Panc1 (cell line): Measurements from ENCODE around the gene SKIC3. TPM values are rescaled to one million over a fixed set of nuclear protein-coding genes. Genes with fewer than 3 reads are reported as not detected.

Source experiments
- ATAC-seq: fragments of 200-7000 bp; cut with Tn5 transposase; 2 replicates; pipeline ENCODE4 v1.9.1; 2020; ENCODE audit warnings: mild to moderate bottlenecking, moderate library complexity
- BruUV-seq: library from RNA; stranded (reverse); fragments of 400-500 nt; replicated peaks from 2 replicates; lab custom pipeline; 2021; lab: Mats Ljungman, UMichigan
- CTCF ChIA-PET: fragments of 300-600 bp; sonication (Branson Sonifier 250); formaldehyde crosslinking; loops from one replicate; lab custom pipeline; 2022; ENCODE audit warnings: antibody characterized with exemption; lab: Charles Lee
- POLR2A ChIA-PET: fragments of 300-600 bp; sonication (Branson Sonifier 250); formaldehyde crosslinking; loops from one replicate; lab custom pipeline; 2022; ENCODE audit warnings: antibody characterized with exemption; lab: Charles Lee
- DNase-seq: peaks from one replicate; pipeline ENCODE4 v3.0.0-alpha.2; 2010; ENCODE audit warnings: low read depth, low spot score
- H3K27ac ChIP-seq: 2 replicates; pipeline ENCODE4 v1.5.1; 2011; ENCODE audit warnings: mild to moderate bottlenecking, low read length, inconsistent platforms
- H3K27me3 ChIP-seq: fragments of 200-500 bp; sonication (Bioruptor generic); 2 replicates; pipeline ENCODE4 v1.6.0; 2014; ENCODE audit warnings: low read length, inconsistent platforms; ENCODE audit not compliant: control insufficient read depth, insufficient read depth
- H3K36me3 ChIP-seq: fragments of 200-500 bp; sonication (Bioruptor generic); 2 replicates; pipeline ENCODE4 v1.5.1; 2014; ENCODE audit warnings: inconsistent platforms, mild to moderate bottlenecking, low read length, moderate library complexity; ENCODE audit not compliant: control insufficient read depth, insufficient read depth
- H3K4me1 ChIP-seq: 2 replicates; pipeline ENCODE4 v1.5.1; 2011; ENCODE audit warnings: inconsistent platforms, mild to moderate bottlenecking, low read length, moderate library complexity; ENCODE audit not compliant: control insufficient read depth, insufficient read depth
- H3K4me3 ChIP-seq, 2 experiments: 2 replicates each; pipeline ENCODE4 v1.5.1; 2011 to 2012; ENCODE audit warnings: low read depth in 2 of 2, low read length in 2 of 2, mild to moderate bottlenecking in 2 of 2, inconsistent platforms in 1 of 2, moderate library complexity in 1 of 2
- H3K9me3 ChIP-seq: fragments of 200-500 bp; sonication (Bioruptor generic); 2 replicates; pipeline ENCODE4 v1.5.1; 2014; ENCODE audit warnings: low read depth, mild to moderate bottlenecking, inconsistent platforms, low read length, moderate library complexity; ENCODE audit not compliant: control insufficient read depth, insufficient read depth
- CTCF ChIP-seq: fragments of 450-650 bp; IDR thresholded peaks from 2 replicates; pipeline ENCODE4 v1.5.1; 2017; ENCODE audit warnings: mild to moderate bottlenecking
- POLR2AphosphoS5 ChIP-seq: IDR thresholded peaks from 2 replicates; pipeline ENCODE4 v1.6.1; 2012; ENCODE audit warnings: mild to moderate bottlenecking, low read depth, low read length, moderate library complexity
- REST ChIP-seq, 2 experiments: IDR thresholded peaks; 2 replicates each; pipeline ENCODE4 v1.6.1; 2011 to 2012; ENCODE audit warnings: low read depth in 2 of 2, control low read depth in 1 of 2, low read length in 1 of 2, mild to moderate bottlenecking in 1 of 2, moderate library complexity in 1 of 2; ENCODE audit not compliant: insufficient read depth in 1 of 2
- SIN3A ChIP-seq: IDR thresholded peaks from 2 replicates; pipeline ENCODE4 v1.6.1; 2012; ENCODE audit warnings: low read depth, mild to moderate bottlenecking, low read length, moderate library complexity, borderline replicate concordance; ENCODE audit not compliant: insufficient read depth
- TCF7L2 ChIP-seq: IDR thresholded peaks from 2 replicates; pipeline ENCODE4 v1.6.1; 2011; ENCODE audit warnings: mild to moderate bottlenecking, low read depth, low read length, inconsistent platforms
- in situ Hi-C: cut with HindIII; loops from 2 replicates; pipeline ENCODE4 v1.10.0; 2016; ENCODE audit warnings: low sequenced_read_pairs, low pct_unique_long_range_greater_than_20kb
- intact Hi-C: fragments of 100-400 bp; cut with micrococcal nuclease; formaldehyde crosslinking; loops from one replicate; pipeline ENCODE4 v1.10.0; 2022; ENCODE audit not compliant: unreplicated experiment
- total RNA-seq: library from RNA; stranded (reverse); gene quantifications from one replicate; pipeline ENCODE4 v1.2.1, GENCODE V29; 2021; ENCODE audit not compliant: unreplicated experiment

SKIC3 gene
- total RNA-seq, 1 experiment from 2014 or later: 69.1 TPM

GRCh38 chr5:95591490-95591901 lies 36.7 kb upstream of the SKIC3 start:
- peak; percentile 65 for TF ChIP-seq TCF7L2
- peak; percentile 54; the same call in 1 of the 2 replicates for TF ChIP-seq POLR2AphosphoS5
- TF ChIP-seq SIN3A: no peak
- no TSS peak for BruUV-seq
- peak; percentile 96 for ATAC-seq
- in situ Hi-C loops: no loop called here
- peak; percentile 75 for DNase-seq
- no peaks in the 10 kb centered on the region for H3K27me3 ChIP-seq
- ChIA-PET POLR2A (no interaction called here), CTCF (no interaction called here)
- no peaks in the 10 kb centered on the region for H3K36me3 ChIP-seq
- H3K4me1 ChIP-seq: peaks cover 13% of the 10 kb centered on the region
- H3K27ac ChIP-seq: peak overlapping the region; percentile 81
- H3K4me3 ChIP-seq: no peak overlapping the region
- intact Hi-C loops: no loop called here
- no peaks in the 10 kb centered on the region for H3K9me3 ChIP-seq

GRCh38 chr5:95590880-95591279 lies 36.1 kb upstream of the SKIC3 start:
- H3K36me3 ChIP-seq: no peaks in the 10 kb centered on the region; the same call in 1 of the 2 replicates
- H3K27me3 ChIP-seq: no peaks in the 10 kb centered on the region
- H3K27ac ChIP-seq: peak overlapping the region; percentile 81
- ChIA-PET POLR2A (no interaction called here), CTCF (no interaction called here)
- ATAC-seq (peak; percentile 39), DNase-seq (no peak)
- H3K4me1 ChIP-seq: peaks cover 11% of the 10 kb centered on the region
- intact Hi-C loops: no loop called here
- no TSS peak for BruUV-seq
- no peak overlapping the region for H3K4me3 ChIP-seq
- no peak for TF ChIP-seq SIN3A
- TF ChIP-seq CTCF: no peak
- TF ChIP-seq POLR2AphosphoS5: no peak
- TF ChIP-seq REST (IDR thresholded peaks at IDR 0.05; ENCODE audit: insufficient read depth in 1 of 2, low read depth in 2 of 2, low read length in 1 of 2): no peak
- no peak for TF ChIP-seq TCF7L2
- in situ Hi-C loops: no loop called here
- no peaks in the 10 kb centered on the region for H3K9me3 ChIP-seq

DNA sequence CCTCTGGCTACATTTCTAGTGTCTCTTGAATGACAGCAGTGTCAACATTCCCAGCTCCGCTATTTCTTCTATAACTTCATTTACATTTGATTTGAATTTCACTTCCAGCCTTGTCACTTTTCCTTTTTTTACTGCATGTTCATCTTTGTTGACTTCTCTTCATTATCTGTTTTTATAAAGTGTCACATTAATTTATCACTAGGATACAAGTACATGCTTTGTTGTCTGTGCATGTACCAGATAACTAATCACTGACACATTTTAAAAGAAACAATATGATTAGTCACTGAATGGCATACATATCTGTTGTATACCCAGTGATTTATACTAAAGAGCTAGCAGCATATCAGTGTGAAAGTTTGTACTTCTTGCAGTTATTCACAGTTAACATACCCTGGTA lies 29.2 kb upstream of the SKIC3 start:
- H3K27me3 ChIP-seq: no peaks in the 10 kb centered on the region
- H3K9me3 ChIP-seq: no peaks in the 10 kb centered on the region
- in situ Hi-C loops: no loop called here
- no peaks in the 10 kb centered on the region; the same call in 1 of the 2 replicates for H3K36me3 ChIP-seq
- H3K4me1 ChIP-seq: no peaks in the 10 kb centered on the region
- DNase-seq (no peak), ATAC-seq (peak; percentile 65; the same call in 1 of the 2 replicates)
- CTCF ChIA-PET: no interaction called here
- TF ChIP-seq TCF7L2: no peak
- no peak for TF ChIP-seq CTCF
- TF ChIP-seq SIN3A: no peak
- no peak for TF ChIP-seq REST (IDR thresholded peaks at IDR 0.05; ENCODE audit: insufficient read depth in 1 of 2, low read depth in 2 of 2, low read length in 1 of 2)
- no peak for TF ChIP-seq POLR2AphosphoS5
- intact Hi-C loops: no loop called here
- no TSS peak for BruUV-seq
- POLR2A ChIA-PET: no interaction called here
- H3K4me3 ChIP-seq: no peak overlapping the region
- H3K27ac ChIP-seq: no peak overlapping the region
